Measurements from ENCODE around the gene KANSL1. TPM values are rescaled to one million over a fixed set of nuclear protein-coding genes. Genes with fewer than 3 reads are reported as not detected.
A peak's percentile ranks its signal among the peaks of the same experiment; 100 is the strongest.

Gene KANSL1
- total and polyA plus RNA-seq, 3 experiments from 2014 or later = 20.9 to 70.7 (median 69.2) TPM

DNA sequence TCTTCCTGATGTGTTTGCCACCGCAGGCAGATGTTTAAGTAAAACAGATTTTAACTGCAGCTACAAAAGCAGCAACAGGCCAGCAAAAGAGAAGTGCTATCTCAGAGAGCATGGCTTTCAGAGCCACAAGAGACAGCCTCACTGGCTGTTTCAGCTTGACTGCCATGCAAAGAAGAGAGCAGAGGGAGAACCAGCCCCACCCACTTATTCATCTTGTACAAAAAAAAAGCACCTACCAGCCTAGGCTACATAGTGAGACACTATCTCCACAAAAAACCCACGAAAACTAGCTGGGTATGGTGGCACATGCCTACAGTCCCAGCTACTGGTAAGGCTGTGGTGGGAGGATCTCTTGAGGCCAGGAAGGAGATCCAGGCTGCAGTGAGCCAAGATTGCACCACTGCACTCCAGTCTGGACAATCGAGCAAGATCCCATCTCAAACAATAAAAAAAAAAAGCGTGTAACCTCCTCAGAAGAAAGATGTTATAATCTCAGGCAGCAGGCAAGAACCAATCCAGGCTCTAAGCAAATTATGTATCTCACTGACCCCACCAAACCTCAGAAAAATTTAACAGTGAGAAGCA is 164.2 kb downstream of the KANSL1 start:
- Mint-ChIP-seq H3K36me3 (peaks cover 4 to 73% (median 26%) of the 10 kb centered on the region in 3 donors), H3K27ac (peak overlapping the region; percentile 21 to 93 (median 74)), H3K9me3 (no peaks in the 10 kb centered on the region), H3K4me3 (peak overlapping the region in 1 of 7 donors; percentile 15), H3K4me1 (peaks cover 13 to 21% (median 13%) of the 10 kb centered on the region in 3 donors), H3K27me3 (peaks cover 0 to 2% of the 10 kb centered on the region in 2 donors)
- H3K36me3 ChIP-seq (ENCODE audit: insufficient read depth, low read length) = peaks cover 54% of the 10 kb centered on the region
- POLR2A ChIA-PET = no interaction called here
- no peaks in the 10 kb centered on the region for H3K27me3 ChIP-seq (ENCODE audit: insufficient read depth, low read length, poor library complexity, severe bottlenecking)
- H3K4me1 ChIP-seq (ENCODE audit: insufficient read depth, low read length) = no peaks in the 10 kb centered on the region
- no peak for DNase-seq
- no peaks in the 10 kb centered on the region for H3K9me3 ChIP-seq (ENCODE audit: low read length)
- CTCF ChIA-PET = interaction anchor here (1.2 to 1.9 kb wide), 2 partner anchors 27 to 158 kb away, joined by 3 to 6 read pairs; no protein-coding TSS in a partner anchor
- H3K4me3 ChIP-seq (ENCODE audit: low read length) = no peak overlapping the region
- no peak overlapping the region for H3K27ac ChIP-seq (ENCODE audit: low read depth, low read length)

DNA sequence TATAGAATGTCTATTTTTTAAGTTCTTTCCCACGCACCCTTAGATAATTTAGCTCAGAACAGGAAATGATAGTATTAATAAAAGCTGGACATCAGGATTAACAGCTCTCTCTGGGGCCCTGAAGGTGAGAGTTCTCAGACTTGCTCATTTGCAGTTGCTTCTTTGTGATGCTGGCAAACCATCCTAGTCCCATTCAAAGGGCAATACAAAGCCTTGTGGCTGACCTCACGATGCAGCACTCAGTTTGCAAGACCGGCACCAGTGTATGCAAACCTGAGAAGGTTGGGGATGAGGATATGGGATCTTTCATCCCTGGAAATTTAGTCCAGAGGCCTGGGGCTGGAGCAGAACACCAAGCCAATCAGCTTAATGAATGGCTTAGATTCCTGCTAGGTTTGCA is 164.9 kb downstream of the KANSL1 start:
- H3K36me3 ChIP-seq (ENCODE audit: insufficient read depth, low read length) = peaks cover 47% of the 10 kb centered on the region
- peak overlapping the region in 7 of 8 donors; percentile 7 to 93 (median 65) for H3K27ac Mint-ChIP-seq
- peaks cover 13 to 21% (median 13%) of the 10 kb centered on the region in 3 donors for H3K4me1 Mint-ChIP-seq

DNA sequence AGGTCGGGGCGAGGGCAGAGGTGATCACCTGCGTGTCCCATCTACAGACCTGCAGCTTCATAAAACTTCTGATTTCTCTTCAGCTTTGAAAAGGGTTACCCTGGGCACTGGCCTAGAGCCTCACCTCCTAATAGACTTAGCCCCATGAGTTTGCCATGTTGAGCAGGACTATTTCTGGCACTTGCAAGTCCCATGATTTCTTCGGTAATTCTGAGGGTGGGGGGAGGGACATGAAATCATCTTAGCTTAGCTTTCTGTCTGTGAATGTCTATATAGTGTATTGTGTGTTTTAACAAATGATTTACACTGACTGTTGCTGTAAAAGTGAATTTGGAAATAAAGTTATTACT is 165.3 kb downstream of the KANSL1 start:
- ChIA-PET POLR2A (no interaction called here), CTCF (interaction anchor here (1.2 to 1.9 kb wide), 2 partner anchors 26 to 159 kb away, joined by 3 to 6 read pairs; no protein-coding TSS in a partner anchor)
- H3K27ac ChIP-seq (ENCODE audit: low read depth, low read length) = no peak overlapping the region
- Mint-ChIP-seq H3K4me1 (peaks cover 15 to 25% (median 17%) of the 10 kb centered on the region in 3 donors), H3K27ac (peak overlapping the region in 6 of 8 donors; percentile 44 to 93 (median 68)), H3K36me3 (peaks cover under 1 to 62% (median 22%) of the 10 kb centered on the region in 3 donors), H3K4me3 (no peak overlapping the region), H3K27me3 (peaks cover 0 to 2% of the 10 kb centered on the region in 2 donors), H3K9me3 (no peaks in the 10 kb centered on the region)
- no peaks in the 10 kb centered on the region for H3K4me1 ChIP-seq (ENCODE audit: insufficient read depth, low read length)
- H3K9me3 ChIP-seq (ENCODE audit: low read length) = no peaks in the 10 kb centered on the region
- peaks cover 42% of the 10 kb centered on the region for H3K36me3 ChIP-seq (ENCODE audit: insufficient read depth, low read length)
- H3K4me3 ChIP-seq (ENCODE audit: low read length) = no peak overlapping the region
- no peaks in the 10 kb centered on the region for H3K27me3 ChIP-seq (ENCODE audit: insufficient read depth, low read length, poor library complexity, severe bottlenecking)
- no peak for DNase-seq

More for the DNA sequence above, 164.9 kb downstream of the KANSL1 start:
- POLR2A ChIA-PET = no interaction called here
- H3K4me1 ChIP-seq (ENCODE audit: insufficient read depth, low read length) = no peaks in the 10 kb centered on the region
- no peaks in the 10 kb centered on the region for H3K9me3 ChIP-seq (ENCODE audit: low read length)
- Mint-ChIP-seq H3K9me3 (no peaks in the 10 kb centered on the region), H3K27me3 (peaks cover 0 to 2% of the 10 kb centered on the region in 2 donors), H3K4me3 (no peak overlapping the region), H3K36me3 (peaks cover 4 to 66% (median 22%) of the 10 kb centered on the region in 3 donors)
- no peaks in the 10 kb centered on the region for H3K27me3 ChIP-seq (ENCODE audit: insufficient read depth, low read length, poor library complexity, severe bottlenecking)
- H3K4me3 ChIP-seq (ENCODE audit: low read length) = no peak overlapping the region
- CTCF ChIA-PET = interaction anchor here (1.2 to 1.9 kb wide), 2 partner anchors 26 to 158 kb away, joined by 3 to 6 read pairs; no protein-coding TSS in a partner anchor
- no peak overlapping the region for H3K27ac ChIP-seq (ENCODE audit: low read depth, low read length)
- no peak for DNase-seq

DNA sequence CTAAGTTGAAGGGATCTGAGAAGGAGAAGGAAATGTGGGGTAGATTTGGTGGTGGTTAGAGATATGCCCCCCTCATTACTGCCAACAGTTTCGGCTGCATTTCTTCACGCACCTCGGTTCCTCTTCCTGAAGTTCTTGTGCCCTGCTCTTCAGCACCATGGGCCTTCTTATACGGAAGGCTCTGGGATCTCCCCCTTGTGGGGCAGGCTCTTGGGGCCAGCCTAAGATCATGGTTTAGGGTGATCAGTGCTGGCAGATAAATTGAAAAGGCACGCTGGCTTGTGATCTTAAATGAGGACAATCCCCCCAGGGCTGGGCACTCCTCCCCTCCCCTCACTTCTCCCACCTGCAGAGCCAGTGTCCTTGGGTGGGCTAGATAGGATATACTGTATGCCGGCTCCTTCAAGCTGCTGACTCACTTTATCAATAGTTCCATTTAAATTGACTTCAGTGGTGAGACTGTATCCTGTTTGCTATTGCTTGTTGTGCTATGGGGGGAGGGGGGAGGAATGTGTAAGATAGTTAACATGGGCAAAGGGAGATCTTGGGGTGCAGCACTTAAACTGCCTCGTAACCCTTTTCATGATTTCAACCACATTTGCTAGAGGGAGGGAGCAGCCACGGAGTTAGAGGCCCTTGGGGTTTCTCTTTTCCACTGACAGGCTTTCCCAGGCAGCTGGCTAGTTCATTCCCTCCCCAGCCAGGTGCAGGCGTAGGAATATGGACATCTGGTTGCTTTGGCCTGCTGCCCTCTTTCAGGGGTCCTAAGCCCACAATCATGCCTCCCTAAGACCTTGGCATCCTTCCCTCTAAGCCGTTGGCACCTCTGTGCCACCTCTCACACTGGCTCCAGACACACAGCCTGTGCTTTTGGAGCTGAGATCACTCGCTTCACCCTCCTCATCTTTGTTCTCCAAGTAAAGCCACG is 165.9 kb downstream of the KANSL1 start:
- CTCF ChIA-PET = interaction anchor here (1.9 kb wide), 1 partner anchor 25 kb away, joined by 6 read pairs; no protein-coding TSS in a partner anchor

DNA sequence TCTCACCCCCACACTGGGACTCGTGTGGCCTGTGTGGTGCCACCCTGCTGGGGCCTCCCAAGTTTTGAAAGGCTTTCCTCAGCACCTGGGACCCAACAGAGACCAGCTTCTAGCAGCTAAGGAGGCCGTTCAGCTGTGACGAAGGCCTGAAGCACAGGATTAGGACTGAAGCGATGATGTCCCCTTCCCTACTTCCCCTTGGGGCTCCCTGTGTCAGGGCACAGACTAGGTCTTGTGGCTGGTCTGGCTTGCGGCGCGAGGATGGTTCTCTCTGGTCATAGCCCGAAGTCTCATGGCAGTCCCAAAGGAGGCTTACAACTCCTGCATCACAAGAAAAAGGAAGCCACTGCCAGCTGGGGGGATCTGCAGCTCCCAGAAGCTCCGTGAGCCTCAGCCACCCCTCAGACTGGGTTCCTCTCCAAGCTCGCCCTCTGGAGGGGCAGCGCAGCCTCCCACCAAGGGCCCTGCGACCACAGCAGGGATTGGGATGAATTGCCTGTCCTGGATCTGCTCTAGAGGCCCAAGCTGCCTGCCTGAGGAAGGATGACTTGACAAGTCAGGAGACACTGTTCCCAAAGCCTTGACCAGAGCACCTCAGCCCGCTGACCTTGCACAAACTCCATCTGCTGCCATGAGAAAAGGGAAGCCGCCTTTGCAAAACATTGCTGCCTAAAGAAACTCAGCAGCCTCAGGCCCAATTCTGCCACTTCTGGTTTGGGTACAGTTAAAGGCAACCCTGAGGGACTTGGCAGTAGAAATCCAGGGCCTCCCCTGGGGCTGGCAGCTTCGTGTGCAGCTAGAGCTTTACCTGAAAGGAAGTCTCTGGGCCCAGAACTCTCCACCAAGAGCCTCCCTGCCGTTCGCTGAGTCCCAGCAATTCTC is 166.8 kb downstream of the KANSL1 start:
- H3K27me3 ChIP-seq (ENCODE audit: insufficient read depth, low read length, poor library complexity, severe bottlenecking) = no peaks in the 10 kb centered on the region
- Mint-ChIP-seq H3K4me3 (no peak overlapping the region), H3K27ac (peak overlapping the region in 7 of 8 donors; percentile 4 to 95 (median 65)), H3K4me1 (peaks cover 19 to 33% (median 21%) of the 10 kb centered on the region in 3 donors), H3K36me3 (peaks cover 0 to 47% (median 16%) of the 10 kb centered on the region in 3 donors), H3K9me3 (no peaks in the 10 kb centered on the region), H3K27me3 (no peaks in the 10 kb centered on the region)
- no peak overlapping the region for H3K27ac ChIP-seq (ENCODE audit: low read depth, low read length)
- DNase-seq = no peak
- peaks cover 27% of the 10 kb centered on the region for H3K36me3 ChIP-seq (ENCODE audit: insufficient read depth, low read length)
- CTCF ChIA-PET = no interaction called here
- POLR2A ChIA-PET = no interaction called here
- no peak overlapping the region for H3K4me3 ChIP-seq (ENCODE audit: low read length)
- H3K9me3 ChIP-seq (ENCODE audit: low read length) = no peaks in the 10 kb centered on the region
- peaks cover 2% of the 10 kb centered on the region for H3K4me1 ChIP-seq (ENCODE audit: insufficient read depth, low read length)

More for the DNA sequence above, 165.9 kb downstream of the KANSL1 start:
- peak overlapping the region in 7 of 8 donors; percentile 29 to 70 (median 65) for H3K27ac Mint-ChIP-seq
- H3K27me3 ChIP-seq (ENCODE audit: insufficient read depth, low read length, poor library complexity, severe bottlenecking) = no peaks in the 10 kb centered on the region
- peaks cover 36% of the 10 kb centered on the region for H3K36me3 ChIP-seq (ENCODE audit: insufficient read depth, low read length)
- H3K4me3 ChIP-seq (ENCODE audit: low read length) = no peak overlapping the region
- H3K27ac ChIP-seq (ENCODE audit: low read depth, low read length) = no peak overlapping the region
- no peaks in the 10 kb centered on the region for H3K9me3 ChIP-seq (ENCODE audit: low read length)
- H3K4me1 Mint-ChIP-seq = peaks cover 17 to 29% (median 18%) of the 10 kb centered on the region in 3 donors
- no peak for DNase-seq
- H3K4me3 Mint-ChIP-seq = no peak overlapping the region
- H3K36me3 Mint-ChIP-seq = peaks cover 0 to 56% (median 17%) of the 10 kb centered on the region in 3 donors
- POLR2A ChIA-PET = no interaction called here
- no peaks in the 10 kb centered on the region for H3K4me1 ChIP-seq (ENCODE audit: insufficient read depth, low read length)
- H3K9me3 Mint-ChIP-seq = no peaks in the 10 kb centered on the region
- H3K27me3 Mint-ChIP-seq = peaks cover 0 to 2% of the 10 kb centered on the region in 2 donors

DNA sequence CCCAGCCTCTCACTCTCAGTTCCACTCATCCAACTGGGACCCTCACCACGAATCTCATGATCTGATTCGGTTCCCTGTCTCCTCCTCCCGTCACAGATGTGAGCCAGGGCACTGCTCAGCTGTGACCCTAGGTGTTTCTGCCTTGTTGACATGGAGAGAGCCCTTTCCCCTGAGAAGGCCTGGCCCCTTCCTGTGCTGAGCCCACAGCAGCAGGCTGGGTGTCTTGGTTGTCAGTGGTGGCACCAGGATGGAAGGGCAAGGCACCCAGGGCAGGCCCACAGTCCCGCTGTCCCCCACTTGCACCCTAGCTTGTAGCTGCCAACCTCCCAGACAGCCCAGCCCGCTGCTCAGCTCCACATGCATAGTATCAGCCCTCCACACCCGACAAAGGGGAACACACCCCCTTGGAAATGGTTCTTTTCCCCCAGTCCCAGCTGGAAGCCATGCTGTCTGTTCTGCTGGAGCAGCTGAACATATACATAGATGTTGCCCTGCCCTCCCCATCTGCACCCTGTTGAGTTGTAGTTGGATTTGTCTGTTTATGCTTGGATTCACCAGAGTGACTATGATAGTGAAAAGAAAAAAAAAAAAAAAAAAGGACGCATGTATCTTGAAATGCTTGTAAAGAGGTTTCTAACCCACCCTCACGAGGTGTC is 167.6 kb downstream of the KANSL1 start:
- Histone ChIP-seq H3K36me3 (ENCODE audit: insufficient read depth, low read length) (peaks cover 19% of the 10 kb centered on the region), H3K4me1 (ENCODE audit: insufficient read depth, low read length) (peaks cover 10% of the 10 kb centered on the region), H3K27ac (ENCODE audit: low read depth, low read length) (no peak overlapping the region), H3K27me3 (ENCODE audit: insufficient read depth, low read length, poor library complexity, severe bottlenecking) (no peaks in the 10 kb centered on the region), H3K4me3 (ENCODE audit: low read length) (no peak overlapping the region), H3K9me3 (ENCODE audit: low read length) (no peaks in the 10 kb centered on the region)
- Mint-ChIP-seq H3K4me1 (peaks cover 23 to 40% (median 29%) of the 10 kb centered on the region in 3 donors), H3K36me3 (peaks cover 0 to 39% (median 15%) of the 10 kb centered on the region in 3 donors), H3K4me3 (peak overlapping the region in 3 of 7 donors; percentile 13 to 24 (median 18)), H3K9me3 (no peaks in the 10 kb centered on the region), H3K27ac (peak overlapping the region in 7 of 8 donors; percentile 29 to 95 (median 79)), H3K27me3 (no peaks in the 10 kb centered on the region)
- ChIA-PET POLR2A (no interaction called here), CTCF (no interaction called here)
- DNase-seq = no peak

DNA sequence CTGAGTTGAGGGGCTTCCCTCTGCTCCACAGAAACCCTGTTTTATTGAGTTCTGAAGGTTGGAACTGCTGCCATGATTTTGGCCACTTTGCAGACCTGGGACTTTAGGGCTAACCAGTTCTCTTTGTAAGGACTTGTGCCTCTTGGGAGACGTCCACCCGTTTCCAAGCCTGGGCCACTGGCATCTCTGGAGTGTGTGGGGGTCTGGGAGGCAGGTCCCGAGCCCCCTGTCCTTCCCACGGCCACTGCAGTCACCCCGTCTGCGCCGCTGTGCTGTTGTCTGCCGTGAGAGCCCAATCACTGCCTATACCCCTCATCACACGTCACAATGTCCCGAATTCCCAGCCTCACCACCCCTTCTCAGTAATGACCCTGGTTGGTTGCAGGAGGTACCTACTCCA is 168.2 kb downstream of the KANSL1 start:
- peak overlapping the region in 1 of 7 donors; percentile 18 for H3K4me3 Mint-ChIP-seq
- peak overlapping the region in 3 of 8 donors; percentile 29 to 95 (median 66) for H3K27ac Mint-ChIP-seq
- Histone ChIP-seq H3K4me3 (ENCODE audit: low read length) (no peak overlapping the region), H3K27ac (ENCODE audit: low read depth, low read length) (no peak overlapping the region), H3K36me3 (ENCODE audit: insufficient read depth, low read length) (peaks cover 14% of the 10 kb centered on the region), H3K9me3 (ENCODE audit: low read length) (no peaks in the 10 kb centered on the region), H3K4me1 (ENCODE audit: insufficient read depth, low read length) (peaks cover 16% of the 10 kb centered on the region), H3K27me3 (ENCODE audit: insufficient read depth, low read length, poor library complexity, severe bottlenecking) (no peaks in the 10 kb centered on the region)
- no peak for DNase-seq
- POLR2A ChIA-PET = no interaction called here
- no peaks in the 10 kb centered on the region for H3K9me3 Mint-ChIP-seq
- H3K4me1 Mint-ChIP-seq = peaks cover 29 to 42% (median 34%) of the 10 kb centered on the region in 3 donors
- CTCF ChIA-PET = no interaction called here
- H3K36me3 Mint-ChIP-seq = peaks cover 0 to 33% (median 10%) of the 10 kb centered on the region in 3 donors
- no peaks in the 10 kb centered on the region for H3K27me3 Mint-ChIP-seq

Measured in CD8-positive, alpha-beta memory T cell (primary cell).